Fibroblast of the conjunctiva (primary cell): ENCODE data around the gene ZP2.
"Not testable (repeated sequence)": the region's sequence is repeated elsewhere in the genome, so short reads cannot be mapped to it uniquely, and the experiment has no call there.

Source experiments
- DNase-seq: peaks from one replicate; pipeline ENCODE4 v3.0.0-alpha.2; 2010; ENCODE audit warnings: low read depth

ZP2 gene

DNA sequence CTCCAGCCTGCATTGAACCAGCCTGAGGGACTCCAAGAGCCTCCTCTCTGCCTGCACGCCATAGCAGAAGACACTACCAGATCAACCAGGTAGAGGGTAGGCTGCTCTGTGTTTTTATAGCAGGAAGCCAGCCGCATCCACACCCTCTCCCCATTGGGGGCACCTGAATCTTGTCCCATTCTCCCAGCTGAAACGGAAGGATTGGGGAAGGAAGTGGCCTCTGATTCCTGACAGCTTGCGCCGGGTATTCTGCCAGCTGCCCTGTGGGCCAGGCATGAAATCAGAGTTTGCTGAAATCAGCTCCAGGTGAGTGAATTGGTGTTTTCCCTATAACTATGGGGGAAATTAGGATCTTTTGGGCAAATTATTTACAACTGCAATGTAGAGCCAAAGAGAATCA is at the start of gene ZP2:
Gene ZP2 (minus strand): TSS at position 89 of the 400 bp plus-strand sequence. CDS start 27 bp downstream, at position 62.
- DNase-seq, result no peak

DNA sequence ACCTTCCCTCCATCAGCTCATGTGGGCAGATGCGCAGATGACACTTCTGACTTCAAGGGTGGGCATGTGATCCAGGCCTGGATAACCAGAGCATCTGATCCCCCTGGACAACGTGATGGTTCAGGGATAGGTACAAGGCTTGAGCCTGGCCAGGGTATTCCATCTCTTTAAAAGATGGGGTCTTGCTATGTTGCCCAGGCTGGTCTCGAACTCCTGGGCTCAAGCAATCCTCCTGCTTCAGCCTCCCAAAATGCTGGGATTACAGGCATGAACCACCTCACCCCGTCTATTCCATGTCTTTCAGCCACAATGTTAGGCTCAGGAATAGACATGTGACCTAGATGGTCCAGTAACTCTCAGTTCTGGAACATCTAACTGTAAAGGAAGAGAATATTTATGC is 45.9 kb upstream of the ZP2 start:
- no peak for DNase-seq

DNA sequence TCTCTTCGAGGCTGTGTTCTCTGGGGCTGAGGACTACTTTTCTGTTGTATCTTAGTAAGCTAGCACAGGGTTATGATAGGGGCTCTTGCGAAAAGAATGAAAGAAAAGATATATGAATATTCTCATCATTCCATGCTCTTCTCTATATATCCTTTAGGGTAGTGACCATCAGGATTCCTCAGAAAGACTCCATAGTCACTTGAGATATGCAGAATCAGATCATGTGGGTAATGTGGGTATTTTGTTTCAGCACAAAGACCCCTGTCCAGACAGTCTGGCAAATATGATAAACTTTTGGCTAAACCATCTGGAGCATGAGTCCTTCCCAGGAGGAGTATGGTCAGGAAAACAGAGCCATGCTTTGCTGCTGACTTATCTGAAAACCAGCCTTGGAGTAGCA is 45.3 kb upstream of the ZP2 start:
- DNase-seq, result no peak

DNA sequence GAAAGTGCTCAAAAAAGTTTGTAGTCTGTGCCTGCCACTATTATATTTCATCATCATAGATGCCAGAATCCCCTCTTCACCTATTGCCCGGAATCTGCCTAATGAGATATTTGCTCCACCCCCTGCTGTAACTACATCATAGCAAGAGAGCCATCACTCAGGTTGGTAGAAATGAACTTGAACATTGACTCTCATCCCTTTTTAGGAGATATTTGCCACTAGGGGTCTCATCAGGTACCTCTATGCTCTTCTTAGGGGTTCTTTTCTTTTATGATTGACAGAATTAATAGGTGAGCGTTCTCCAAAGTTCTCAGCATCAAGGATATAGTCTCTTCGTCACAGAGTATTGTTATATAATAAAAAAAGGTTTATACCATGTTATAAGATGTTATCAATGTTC is 42.1 kb upstream of the ZP2 start:
- DNase-seq, result no peak

DNA sequence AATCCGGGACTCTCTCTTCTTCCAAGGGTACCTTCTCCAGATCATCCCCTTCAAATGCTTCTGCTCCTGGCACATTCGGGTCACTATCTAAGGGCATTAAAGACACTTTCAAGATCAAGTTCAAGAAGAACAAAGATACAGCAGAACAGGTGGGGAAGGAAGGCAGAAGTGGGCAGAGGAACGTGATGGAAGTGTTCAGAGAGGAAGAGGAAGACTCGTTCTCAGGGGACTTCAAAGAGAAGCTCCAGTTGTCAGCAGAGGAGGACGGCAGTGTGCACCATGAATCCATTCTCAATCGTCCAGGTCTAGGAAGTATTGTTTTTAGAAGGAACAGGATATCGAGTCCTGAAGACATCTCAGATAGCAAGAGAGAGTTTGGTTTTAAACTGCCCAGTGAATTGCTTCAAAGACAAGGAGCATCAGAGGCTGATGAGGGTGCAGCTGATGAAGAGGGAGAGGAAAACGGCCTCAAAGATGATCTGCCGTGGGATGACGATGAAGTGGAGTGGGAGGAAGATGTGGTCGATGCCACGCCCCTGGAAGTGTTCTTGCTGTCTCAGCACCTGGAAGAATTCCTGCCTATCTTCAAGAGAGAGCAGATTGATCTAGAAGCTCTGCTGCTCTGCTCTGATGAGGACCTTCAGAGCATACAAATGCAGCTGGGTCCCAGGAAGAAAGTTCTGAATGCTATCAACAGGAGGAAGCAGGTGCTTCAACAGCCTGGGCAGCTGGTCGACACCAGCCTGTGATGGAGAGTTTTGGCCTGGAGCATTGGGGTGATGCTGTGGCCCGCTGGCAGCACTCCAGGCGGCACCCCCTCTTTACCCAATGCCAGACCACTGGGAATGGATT is 38.9 kb upstream of the ZP2 start:
- no peak for DNase-seq

DNA sequence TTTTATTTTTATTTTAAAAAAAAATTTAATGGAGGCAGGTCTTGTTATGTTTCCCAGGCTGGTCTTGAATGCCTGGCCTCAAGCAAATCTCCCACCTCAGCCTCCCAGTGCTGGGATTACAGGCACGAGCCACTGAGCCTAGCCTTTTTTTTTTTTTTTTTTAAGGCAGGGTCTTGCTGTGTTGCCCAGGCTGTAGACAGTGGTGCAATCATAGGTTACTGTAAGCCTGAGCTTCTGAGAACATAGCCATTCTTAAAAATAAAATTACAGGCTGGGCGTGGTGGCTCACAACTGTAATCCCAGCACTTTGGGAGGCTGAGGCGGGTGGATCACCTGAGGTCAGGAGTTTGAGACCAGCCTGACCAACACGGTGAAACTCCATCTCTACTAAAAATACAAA is 36.8 kb upstream of the ZP2 start:
- not testable (repeated sequence) for DNase-seq

DNA sequence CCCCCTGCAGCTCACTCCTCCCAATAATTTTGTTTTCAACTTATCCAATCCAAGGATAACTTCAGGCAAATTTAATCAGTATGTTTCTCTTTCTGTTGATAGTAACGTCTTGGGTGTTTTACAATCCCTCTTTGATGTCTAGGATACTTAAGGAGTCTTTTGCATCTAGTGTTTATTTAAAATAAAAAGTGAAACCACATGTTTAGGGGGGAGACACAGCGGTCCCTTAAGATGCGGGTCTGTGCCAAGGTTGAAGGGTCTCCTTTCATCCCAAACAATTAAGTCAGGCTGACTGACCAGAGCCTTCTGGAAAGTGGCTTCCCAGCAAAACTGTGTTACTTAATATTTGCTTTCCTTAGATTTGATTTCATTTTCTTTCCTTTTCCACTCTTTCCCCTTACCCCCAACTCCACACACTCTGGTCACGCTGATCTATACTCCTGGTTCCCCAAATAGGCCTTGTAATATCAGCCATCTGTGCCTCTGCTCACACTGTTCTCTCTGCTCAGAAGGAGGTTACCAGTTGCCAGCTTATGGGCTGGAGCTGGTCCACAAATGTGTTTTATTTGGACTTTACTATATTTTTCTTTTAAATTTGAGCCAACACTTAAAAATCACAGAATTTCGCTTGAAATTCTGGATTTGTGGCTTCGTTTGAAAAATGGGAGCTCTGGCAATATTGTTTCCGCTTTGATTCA is 33.3 kb upstream of the ZP2 start:
- DNase-seq, result no peak

DNA sequence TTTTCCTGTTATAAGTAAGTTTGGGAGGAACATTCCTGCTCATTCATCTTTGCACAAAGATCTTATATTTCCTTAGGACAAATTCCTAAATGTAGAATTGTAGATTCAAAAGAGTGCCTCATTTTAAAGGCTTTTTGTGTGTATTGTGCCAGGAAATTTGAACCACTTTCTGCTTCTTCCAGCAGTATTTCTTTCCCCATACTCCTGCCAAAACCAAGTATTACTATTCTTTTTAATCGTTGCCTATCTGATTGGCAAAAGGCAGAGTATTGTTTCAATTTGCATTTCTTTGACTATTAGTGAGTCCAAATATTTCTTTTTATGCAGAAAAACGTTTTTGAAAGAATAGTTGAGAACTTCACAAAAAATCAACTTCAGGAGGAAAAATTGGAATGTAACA is 31.4 kb upstream of the ZP2 start:
- DNase-seq, result no peak

DNA sequence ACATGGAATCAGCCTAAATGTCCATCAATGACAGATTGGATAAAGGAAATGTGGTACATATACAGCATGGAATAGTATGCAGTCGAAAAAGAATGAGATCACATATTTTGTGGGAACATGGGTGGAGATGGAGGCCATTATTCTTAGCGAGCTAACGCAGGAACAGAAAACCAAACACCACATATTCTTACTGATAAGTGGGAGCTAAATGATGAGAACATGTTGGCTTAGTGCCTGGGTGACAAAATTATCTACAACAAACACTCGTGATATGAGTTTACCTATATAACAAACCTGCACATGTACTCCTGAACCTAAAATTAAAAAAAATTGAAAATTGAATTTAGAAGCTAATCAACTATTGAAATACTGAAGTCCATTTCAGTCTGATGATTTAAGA is 28.3 kb upstream of the ZP2 start:
- no peak for DNase-seq

DNA sequence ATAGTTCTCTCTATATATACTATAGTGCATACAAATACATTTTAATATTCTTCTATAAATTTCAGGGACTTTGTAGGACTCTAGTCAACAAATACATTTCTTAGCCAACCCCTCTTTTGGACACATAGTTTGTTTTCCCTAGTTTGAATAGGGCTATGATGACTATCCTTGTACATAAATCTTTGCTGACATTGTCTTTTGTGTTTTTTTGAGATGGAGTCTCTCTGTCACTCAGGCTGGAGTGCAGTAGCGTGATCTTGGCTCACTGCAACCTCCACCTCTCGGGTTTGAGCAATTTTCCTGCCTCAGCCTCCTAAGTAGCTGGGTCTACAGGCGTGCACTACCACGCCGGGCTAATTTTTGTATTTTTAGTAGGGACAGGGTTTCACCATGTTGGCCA is 25.5 kb upstream of the ZP2 start:
- no peak for DNase-seq

DNA sequence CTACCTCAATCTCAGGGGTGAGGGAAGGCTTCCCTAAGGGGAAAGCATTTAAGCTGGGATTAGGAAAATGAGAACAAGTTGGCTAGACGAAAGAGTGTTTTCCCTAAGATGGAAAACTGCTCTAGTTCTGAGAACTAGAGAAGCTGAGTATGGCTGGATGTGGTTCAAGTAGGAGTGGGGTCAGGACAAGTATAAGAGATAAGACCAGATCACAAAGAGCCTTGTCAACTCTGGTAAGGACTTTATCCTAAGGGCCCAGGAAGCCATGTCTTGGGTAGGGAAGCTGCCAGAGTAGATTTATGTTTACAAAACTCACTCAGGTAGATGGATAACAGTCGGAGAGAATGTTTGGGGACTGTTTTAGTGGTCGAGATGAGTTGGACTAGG is 23.8 kb upstream of the ZP2 start:
- DNase-seq, result no peak

DNA sequence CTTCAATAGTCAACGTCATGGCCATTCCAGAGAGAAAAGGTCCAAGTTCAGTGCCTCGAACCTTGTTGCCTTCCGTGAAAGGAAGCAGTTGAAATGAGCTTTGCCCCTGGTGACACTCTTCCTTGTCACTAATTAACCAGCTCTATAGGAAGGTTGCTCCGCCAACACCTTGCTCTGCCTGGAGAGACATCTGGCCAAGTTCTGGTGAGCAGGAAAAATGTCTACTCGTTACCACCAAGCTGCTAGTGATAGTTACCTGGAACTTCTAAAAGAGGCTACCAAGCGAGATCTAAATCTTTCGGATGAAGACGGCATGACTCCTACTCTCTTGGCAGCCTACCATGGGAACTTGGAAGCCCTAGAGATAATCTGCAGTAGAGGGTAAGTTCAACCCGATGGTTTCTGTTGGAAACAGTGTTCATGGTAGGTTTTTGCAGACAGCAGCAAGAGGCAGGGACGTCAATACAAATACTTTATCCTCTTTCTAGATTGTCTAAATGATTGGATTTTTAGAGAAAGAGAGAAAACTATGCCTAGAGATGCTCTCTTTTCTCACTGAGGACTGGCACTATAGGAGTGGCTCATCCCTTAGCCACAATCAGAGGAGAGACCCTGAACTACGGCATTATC is 22.3 kb upstream of the ZP2 start, which contains the start of gene ANKS4B:
Gene ANKS4B (plus strand): TSS at position 179 of the 630 bp plus-strand sequence. CDS start 39 bp downstream, at position 218.
- DNase-seq, result no peak

DNA sequence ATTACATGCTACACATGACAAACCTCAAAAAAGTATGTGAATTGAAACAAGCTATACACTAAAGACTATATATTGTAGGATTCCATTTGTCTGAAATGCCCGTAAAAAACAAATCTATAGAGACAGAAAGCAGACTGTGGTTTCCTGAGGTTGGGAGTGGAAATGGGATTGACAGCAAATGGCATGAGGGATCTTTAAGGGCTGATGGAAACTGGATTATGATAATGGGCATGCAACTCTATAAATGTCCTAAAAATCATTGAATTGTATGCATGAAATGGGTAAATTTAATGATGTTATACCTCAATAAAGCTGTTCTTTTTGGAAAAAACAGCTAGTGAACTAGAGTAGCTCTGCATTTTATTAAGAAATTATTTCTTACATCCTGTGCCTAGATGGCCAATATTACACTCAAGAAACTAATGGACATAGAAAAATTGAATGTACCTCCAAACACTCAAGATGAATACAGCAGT is 21.7 kb upstream of the ZP2 start:
- no peak for DNase-seq

DNA sequence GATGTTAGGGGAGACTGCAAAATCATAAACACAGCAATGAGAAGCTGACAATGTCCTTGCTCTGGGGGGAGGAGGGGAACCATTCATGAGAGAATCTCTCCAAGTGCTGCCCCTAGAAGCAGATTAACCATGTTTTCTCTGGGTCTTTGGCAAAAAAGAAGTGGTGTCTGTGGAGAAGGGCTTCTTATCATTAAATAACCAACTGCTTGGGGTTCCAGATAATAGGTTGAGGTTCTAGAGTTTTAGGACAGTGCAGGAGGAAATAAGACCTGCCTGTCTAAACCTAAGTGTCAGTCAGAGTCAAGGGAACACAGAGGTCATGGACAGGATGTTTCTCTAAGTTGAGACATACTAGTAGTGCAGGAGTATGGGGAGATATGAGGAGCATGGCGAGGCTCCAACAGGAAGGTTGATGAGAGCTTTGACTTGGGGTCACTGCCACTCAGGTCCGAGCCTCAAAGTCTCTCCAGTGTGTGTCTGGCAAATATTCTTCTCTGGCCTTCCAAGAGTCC is 17.0 kb upstream of the ZP2 start:
- DNase-seq, result no peak

DNA sequence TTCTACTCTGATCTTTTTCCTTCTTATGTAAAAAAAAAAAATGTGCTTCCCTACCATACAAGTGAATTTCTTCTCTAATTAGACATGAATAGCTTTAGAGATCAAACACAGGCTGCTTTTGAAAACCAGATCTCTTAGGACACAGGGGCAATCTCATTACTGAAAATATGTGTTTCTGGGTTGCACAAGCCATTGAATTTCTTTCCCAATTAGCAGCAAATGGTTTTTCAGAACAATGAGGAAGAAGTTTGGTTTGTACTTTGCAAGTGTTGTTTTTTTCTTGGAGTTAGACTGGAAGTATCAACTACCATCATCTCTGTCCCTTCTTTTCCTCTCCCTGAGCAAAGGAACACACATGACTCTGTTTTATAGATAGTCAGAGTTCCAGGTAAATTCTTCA is 16.5 kb upstream of the ZP2 start:
- no peak for DNase-seq

DNA sequence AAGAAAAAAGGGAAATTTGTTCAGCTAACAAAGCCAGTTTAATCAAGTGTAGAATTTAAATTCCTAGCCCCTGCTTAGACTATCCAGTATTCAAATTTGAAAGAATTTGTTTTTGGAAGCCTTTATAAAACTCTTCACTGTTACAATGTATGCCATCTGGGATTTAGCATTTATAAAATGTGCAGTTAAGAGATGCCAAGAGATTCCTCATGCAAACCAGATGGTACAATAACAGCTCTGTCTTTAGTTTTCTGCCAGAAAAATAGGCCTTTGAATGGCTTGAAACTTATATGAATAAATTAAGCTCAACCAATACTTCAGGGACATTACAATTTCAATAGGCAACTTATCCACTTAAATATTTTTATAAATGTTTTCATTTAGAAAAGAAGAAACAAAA is 15.4 kb upstream of the ZP2 start:
- DNase-seq, result no peak

DNA sequence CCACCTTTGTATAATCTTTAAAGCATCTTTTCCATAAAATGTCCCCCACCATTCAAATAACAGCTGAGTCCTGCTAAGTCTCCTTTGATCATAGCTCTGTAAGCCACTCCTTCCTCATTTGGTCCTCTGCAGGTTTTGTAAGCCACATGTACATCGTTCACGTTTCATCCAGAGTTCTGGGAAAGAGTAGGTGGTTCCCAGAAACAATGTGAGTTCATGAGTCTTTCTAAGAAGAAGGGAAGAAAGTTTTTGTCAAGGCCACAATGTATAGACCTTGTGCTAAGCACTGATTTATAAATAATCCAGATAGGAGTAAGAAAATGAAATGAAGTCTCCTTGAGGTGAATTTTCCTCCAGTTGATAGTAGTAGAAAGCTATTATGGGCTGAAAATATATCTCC is 13.4 kb upstream of the ZP2 start:
- DNase-seq, result no peak

DNA sequence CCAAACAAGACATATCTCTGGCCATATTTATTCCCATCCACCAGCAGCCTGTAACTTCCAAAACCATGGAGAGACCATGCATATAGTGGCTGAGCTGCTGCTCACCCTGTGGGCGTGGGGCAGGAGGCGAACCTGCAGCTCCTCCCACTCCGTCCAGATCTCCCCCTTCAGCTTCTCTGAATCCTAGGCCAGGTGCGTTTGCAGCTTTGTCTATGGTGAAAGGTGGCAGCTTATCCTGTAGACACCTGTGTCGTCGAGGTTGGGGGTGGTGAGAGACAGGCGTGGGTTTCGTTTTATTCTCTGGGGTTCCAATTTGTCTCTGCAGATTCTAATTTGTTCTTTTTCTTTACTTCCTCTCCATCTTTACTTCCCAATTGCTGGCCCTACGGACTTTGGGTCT is 12.4 kb upstream of the ZP2 start:
- DNase-seq, result no peak

DNA sequence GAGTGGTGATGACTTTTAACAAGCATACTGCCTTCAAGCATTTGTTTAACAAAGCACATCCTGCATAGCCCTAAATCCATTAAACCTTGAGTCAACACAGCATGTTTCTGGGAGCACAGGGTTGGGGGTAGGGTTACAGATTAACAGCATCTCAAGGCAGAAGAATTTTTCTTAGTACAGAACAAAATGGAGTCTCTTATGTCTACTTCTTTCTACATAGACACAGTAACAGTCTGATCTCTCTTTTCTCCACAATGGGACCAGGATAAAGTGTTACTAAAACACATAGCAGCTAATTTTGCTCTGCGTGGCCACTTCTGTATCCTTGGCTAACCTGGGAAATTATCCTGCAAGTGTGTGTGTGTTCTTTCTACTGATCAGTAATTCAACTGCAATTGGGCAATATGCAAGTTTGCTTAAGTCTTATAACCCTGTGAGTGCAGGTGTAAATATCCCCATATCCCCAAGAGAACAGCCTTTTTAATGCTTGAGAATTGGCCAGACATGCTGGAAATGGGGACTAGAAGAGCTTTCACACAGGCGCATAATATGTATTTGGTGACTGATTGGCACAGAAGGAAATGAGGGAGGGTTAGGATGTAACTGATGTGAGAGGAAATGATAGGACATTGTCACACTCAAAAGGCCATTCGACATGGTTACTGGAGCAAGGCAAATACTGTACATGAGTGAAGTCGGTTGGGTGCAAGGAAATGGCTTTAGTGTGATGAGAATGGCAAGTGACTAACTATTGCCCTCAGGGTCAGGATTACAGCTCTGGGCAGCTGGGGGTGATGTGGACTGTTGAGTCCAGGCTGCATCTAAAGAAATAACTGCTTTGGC is 11.3 kb upstream of the ZP2 start:
- DNase-seq, result no peak

DNA sequence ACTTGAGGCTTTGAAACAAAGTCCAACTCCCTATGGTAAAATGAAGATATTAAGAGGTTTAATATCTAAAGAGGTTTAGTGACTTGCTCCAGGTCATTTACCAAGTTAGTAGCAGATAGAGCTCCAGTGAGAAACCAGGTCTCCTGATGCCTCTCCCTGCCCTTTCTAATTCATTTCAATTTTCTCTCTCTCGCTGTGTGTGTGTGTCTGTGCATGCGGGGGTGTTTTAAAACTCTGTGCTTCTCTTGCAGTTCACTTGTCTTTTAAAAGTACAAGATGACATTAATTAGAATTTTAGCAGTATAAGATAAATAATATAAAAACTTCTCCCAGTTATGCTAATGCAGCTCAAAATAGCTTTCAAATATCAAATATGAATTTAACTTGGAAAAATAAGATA is 8.2 kb upstream of the ZP2 start:
- DNase-seq, result no peak

DNA sequence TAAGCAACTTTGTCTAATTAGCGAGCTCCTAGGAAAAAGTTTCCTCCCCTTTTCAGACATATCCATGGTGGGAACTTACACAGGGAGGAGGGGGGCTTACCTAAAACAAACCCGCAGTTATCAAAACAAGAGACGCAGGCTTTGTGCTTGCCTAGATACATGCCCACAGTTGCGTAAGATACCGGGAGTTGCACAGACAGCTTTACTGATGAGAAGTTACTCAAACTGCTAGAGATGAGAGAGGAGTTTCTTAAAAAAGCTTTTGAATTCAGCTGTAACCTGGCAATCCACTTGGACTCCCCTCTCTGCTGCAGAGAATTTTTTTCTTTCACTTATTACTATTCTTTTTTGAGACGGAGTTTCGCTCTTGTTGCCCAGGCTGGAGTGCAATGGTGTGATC is 6.8 kb upstream of the ZP2 start:
- DNase-seq, result no peak

DNA sequence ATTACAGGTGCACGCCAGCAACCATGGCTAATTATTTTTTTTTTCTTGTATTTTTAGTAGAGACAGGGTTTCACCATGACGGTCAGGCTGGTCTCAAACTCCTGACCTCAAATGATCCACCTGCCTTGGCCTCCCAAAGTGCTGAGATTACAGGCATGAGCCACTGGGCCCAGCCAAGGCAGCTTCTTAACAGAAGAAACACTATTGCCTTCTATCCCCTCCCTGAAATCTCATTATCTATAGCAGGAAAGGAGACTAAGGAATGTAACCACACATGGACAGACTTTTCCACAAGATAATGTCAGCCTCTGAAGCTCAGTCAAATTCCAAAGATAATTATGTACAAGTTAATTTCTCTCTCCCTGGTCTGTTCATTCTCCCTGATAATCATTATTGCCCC is 5.7 kb upstream of the ZP2 start:
- no peak for DNase-seq
